T-helper 1 cell treated with Interleukin-12 subunit alpha and Interleukin-12 subunit beta and Interleukin-4 antibody, amounts not matched to agents 30 μg/mL and 1 μg/mL, for 36 hours (primary cell): ENCODE results near the gene RCAN1.
A peak's percentile ranks its signal among the peaks of the same experiment; 100 is the strongest.

Source experiments
- H3K27ac Mint-ChIP-seq: one replicate; pipeline ENCODE4 v1.8.0; 2021; ENCODE audit warnings: mild to moderate bottlenecking, mixed read lengths
- H3K27me3 Mint-ChIP-seq: one replicate; pipeline ENCODE4 v1.8.0; 2021; ENCODE audit warnings: low read depth, mixed read lengths
- H3K36me3 Mint-ChIP-seq: one replicate; pipeline ENCODE4 v1.8.0; 2021; ENCODE audit warnings: low read depth, mixed read lengths
- H3K4me1 Mint-ChIP-seq: one replicate; pipeline ENCODE4 v1.8.0; 2021; ENCODE audit warnings: low read depth, mixed read lengths
- H3K4me3 Mint-ChIP-seq: one replicate; pipeline ENCODE4 v1.8.0; 2021; ENCODE audit warnings: mild to moderate bottlenecking, moderate library complexity, mixed read lengths
- H3K9me3 Mint-ChIP-seq: one replicate; pipeline ENCODE4 v1.8.0; 2021; ENCODE audit warnings: mixed read lengths

Gene RCAN1

DNA sequence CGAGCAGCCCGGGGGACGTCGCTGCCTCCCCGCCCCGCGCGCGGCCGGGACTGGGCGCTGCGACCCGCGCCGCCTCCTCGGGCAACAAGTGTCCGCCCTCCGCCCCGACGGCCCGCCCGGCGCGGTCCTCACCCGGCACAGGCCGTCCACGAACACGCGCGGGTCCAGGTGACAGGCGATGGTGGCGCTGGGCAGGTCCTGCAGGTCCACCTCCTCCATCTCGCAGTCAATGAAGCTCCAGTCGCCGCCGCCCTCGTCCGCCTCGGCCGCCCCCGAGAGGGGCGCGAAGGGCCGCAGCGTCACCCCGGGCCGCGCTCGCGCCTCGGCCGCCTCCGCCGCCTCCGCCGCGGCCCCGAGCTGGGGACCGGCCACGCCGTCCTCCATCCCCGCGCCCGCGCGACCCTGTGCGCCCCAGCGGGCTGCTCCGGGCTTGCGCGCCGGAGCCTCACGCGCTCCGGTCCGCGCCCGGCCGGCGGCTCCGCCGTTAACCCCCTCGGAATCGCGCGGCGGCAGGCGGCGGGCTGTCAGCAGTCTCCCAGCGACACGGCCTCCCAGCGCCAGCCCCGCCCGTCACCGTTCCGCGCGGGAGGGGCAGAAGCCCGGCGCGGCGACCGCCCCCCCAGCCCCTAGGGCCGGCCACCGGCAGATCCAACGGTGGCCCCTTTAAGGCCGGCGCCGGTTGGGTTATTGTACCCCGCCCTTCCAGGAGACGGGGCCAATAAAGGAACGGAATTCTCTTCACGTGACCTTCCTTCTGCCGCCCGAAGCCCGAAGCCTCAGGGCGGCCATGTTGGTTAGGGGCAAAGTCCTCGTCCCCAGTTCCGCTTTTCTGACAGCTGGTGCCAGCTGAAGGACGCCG lies at the start of gene RCAN1:
Gene RCAN1, minus strand, starts transcription at position 486 of the 859 bp plus-strand sequence. Its CDS starts 102 bp downstream, at position 384.
- Mint-ChIP-seq H3K4me3 (peak within 1 kb of the TSS; percentile 85), H3K4me1 (peaks cover 23% of the 10 kb centered on the region), H3K27ac (peak within 1 kb of the TSS; percentile 74), H3K9me3 (no peaks in the 10 kb centered on the region), H3K36me3 (no peaks in the 10 kb centered on the region), H3K27me3 (peaks cover 21% of the 10 kb centered on the region)

- H3K27me3 Mint-ChIP-seq: peaks cover 46% of the 10 kb centered on the region
Measured at GRCh38 chr21:34661848-34662247, 46.9 kb upstream of the RCAN1 start.

GRCh38 chr21:34653522-34653921 lies 38.6 kb upstream of the RCAN1 start:
- peaks cover 6% of the 10 kb centered on the region for H3K4me1 Mint-ChIP-seq
- no peak overlapping the region for H3K27ac Mint-ChIP-seq
- no peaks in the 10 kb centered on the region for H3K36me3 Mint-ChIP-seq
- peaks cover 11% of the 10 kb centered on the region for H3K9me3 Mint-ChIP-seq
- H3K4me3 Mint-ChIP-seq: no peak overlapping the region
- peaks cover 49% of the 10 kb centered on the region for H3K27me3 Mint-ChIP-seq

More at GRCh38 chr21:34661848-34662247, 46.9 kb upstream of the RCAN1 start:
- Mint-ChIP-seq H3K9me3 (peaks cover 15% of the 10 kb centered on the region), H3K4me1 (no peaks in the 10 kb centered on the region), H3K4me3 (no peak overlapping the region), H3K36me3 (no peaks in the 10 kb centered on the region), H3K27ac (no peak overlapping the region)

GRCh38 chr21:34651642-34652041 lies 36.7 kb upstream of the RCAN1 start:
- Mint-ChIP-seq H3K4me1 (peaks cover 6% of the 10 kb centered on the region), H3K9me3 (peaks cover 11% of the 10 kb centered on the region), H3K27ac (no peak overlapping the region), H3K4me3 (no peak overlapping the region), H3K36me3 (no peaks in the 10 kb centered on the region), H3K27me3 (peaks cover 49% of the 10 kb centered on the region)

DNA sequence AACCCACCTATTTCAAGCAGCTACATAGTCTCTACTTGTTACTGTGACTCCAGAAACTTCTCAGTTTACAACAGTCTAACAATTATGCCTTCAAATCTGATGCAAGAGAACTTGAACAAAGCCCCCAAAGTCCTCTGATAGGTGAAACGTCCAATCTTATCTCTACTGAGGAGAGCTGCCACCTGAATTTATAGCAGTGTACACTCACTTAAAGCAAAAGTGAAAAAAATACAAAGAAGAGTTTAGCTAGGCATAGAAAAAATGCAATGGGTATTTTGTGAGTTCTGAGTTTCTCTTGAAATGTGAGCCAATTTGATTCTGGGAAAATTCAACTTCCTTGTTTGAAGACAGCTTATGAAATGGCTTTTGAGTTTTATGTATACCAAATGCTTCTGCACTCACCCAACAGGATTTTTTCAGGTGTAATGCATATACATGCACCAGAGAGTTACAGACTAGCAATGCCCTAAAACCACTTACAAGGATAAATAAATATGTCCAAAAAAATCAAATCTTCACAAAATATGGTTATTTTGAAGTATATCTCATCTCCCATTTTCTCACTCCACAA lies 36.0 kb upstream of the RCAN1 start:
- Mint-ChIP-seq H3K9me3 (peaks cover 11% of the 10 kb centered on the region), H3K27me3 (peaks cover 42% of the 10 kb centered on the region), H3K4me3 (no peak overlapping the region), H3K36me3 (no peaks in the 10 kb centered on the region), H3K4me1 (peaks cover 6% of the 10 kb centered on the region), H3K27ac (no peak overlapping the region)

- Mint-ChIP-seq H3K4me1 (peaks cover 6% of the 10 kb centered on the region), H3K4me3 (no peak overlapping the region), H3K9me3 (peaks cover 11% of the 10 kb centered on the region), H3K27me3 (peaks cover 38% of the 10 kb centered on the region), H3K27ac (no peak overlapping the region), H3K36me3 (no peaks in the 10 kb centered on the region)
Measured at GRCh38 chr21:34649400-34649799, 34.5 kb upstream of the RCAN1 start.

DNA sequence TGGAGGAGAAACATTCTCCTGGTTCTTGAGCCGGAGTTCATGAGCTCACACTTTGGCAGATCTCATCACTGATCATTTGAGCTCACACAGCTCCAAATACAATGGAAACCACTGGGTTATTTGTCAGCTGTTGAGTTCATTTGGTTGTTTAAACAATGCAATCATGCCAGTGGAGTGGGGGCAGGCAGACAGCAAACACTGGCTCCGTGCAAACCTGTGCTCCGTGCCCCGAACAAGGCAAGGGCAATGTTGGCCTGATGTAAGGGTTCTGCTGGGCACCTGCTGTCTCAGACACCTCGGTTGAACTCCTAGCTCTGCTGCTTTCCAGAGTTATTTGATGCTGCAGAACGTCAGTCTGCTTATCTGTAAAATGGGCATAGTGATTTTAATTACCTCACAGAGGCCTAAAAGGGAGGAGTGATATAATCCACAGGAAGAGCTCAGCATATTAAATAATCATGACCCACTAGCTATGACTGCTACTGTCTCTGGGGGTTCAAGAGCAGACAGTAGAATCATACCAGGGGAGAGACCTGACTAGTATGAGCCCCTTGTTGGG lies 33.9 kb upstream of the RCAN1 start:
- no peak overlapping the region for H3K27ac Mint-ChIP-seq
- H3K27me3 Mint-ChIP-seq: peaks cover 37% of the 10 kb centered on the region
- H3K4me3 Mint-ChIP-seq: no peak overlapping the region
- H3K4me1 Mint-ChIP-seq: peaks cover 6% of the 10 kb centered on the region
- H3K9me3 Mint-ChIP-seq: peaks cover 10% of the 10 kb centered on the region
- no peaks in the 10 kb centered on the region for H3K36me3 Mint-ChIP-seq

DNA sequence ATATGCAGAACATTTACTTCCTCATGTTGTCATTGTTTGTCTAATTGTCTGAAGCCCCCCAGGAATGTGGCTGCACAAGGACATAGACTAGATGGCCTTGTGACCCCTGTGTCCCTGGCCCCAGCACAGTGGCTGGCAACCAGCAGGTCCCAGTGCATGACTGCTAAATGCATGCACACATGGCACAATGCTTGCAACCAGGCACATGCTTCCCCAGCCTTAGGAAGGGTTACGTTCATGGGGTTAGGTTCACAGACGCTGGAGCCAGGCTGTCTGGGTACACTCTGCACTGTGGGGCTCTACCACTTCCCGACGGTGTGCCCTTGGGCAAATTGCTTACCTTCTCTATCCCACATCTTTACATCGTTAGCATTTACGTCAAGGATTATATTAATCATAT lies 32.6 kb upstream of the RCAN1 start:
- no peaks in the 10 kb centered on the region for H3K36me3 Mint-ChIP-seq
- H3K27ac Mint-ChIP-seq: no peak overlapping the region
- H3K4me1 Mint-ChIP-seq: peaks cover 6% of the 10 kb centered on the region
- H3K27me3 Mint-ChIP-seq: peaks cover 31% of the 10 kb centered on the region
- peaks cover 5% of the 10 kb centered on the region for H3K9me3 Mint-ChIP-seq
- no peak overlapping the region for H3K4me3 Mint-ChIP-seq

DNA sequence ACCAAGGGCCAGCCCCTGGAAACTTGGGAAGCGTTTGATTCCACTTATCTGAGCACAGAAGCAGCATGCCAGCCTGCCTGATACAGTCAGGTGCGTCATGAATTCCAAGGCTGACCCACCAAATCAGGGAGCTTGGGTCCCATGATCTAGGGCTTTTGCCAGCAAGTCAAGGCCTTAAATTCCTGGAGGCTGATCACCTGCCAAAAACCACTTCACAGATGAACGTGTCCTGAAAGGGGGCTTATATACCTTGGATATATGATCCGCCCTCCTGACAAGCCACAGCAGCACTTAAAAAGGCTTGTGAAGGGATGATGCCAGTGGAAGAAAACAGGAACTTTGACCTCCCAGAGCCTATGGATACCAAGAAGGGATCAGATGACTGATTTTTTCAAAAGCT lies 29.9 kb upstream of the RCAN1 start:
- peaks cover 17% of the 10 kb centered on the region for H3K4me1 Mint-ChIP-seq
- no peak overlapping the region for H3K27ac Mint-ChIP-seq
- H3K9me3 Mint-ChIP-seq: peaks cover 3% of the 10 kb centered on the region
- H3K36me3 Mint-ChIP-seq: peaks cover 3% of the 10 kb centered on the region
- peaks cover 21% of the 10 kb centered on the region for H3K27me3 Mint-ChIP-seq
- no peak overlapping the region for H3K4me3 Mint-ChIP-seq

DNA sequence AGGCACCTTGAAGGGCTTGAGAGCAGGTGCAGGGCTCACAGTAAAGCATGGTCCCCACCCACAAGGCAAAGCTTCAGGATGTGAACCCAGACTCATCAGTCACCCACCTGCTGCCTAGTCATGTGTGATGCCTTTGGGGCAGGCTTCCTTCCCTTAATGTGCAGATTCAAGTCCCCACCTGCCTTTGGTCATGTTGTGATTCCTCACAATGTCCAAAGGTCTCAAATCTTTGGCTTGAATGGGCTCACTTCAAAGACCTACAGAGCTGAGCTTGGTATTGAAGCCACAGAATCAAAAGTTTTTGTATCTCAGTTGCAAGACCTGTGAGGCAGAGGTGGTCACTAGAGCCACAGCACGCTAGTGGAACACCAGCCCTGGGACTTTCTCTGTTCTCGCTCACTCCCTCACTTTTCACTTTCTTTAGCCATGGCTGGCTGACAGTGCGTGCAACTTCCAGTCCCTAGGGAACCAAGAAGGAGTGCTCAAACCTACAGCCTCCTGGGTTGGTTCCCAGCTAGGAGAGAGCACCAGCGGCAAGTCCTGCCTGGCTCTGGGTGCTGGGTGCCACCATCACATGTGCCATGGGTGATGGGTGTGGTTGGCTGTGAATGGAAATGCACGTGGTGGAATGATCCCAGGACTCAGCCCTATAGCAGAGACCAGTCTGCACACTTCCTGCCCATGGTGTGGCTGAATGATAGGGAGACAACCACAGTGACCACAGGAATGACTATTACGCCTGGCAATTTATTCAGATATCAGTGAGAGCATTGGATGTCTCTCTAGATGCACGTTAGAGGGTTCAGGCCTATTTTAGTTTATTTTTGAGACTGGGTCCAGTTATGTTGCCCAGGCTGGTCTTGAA lies 27.5 kb upstream of the RCAN1 start:
- H3K36me3 Mint-ChIP-seq: peaks cover 7% of the 10 kb centered on the region
- peaks cover 21% of the 10 kb centered on the region for H3K4me1 Mint-ChIP-seq
- peaks cover 3% of the 10 kb centered on the region for H3K9me3 Mint-ChIP-seq
- peaks cover 7% of the 10 kb centered on the region for H3K27me3 Mint-ChIP-seq
- H3K4me3 Mint-ChIP-seq: no peak overlapping the region
- no peak overlapping the region for H3K27ac Mint-ChIP-seq

DNA sequence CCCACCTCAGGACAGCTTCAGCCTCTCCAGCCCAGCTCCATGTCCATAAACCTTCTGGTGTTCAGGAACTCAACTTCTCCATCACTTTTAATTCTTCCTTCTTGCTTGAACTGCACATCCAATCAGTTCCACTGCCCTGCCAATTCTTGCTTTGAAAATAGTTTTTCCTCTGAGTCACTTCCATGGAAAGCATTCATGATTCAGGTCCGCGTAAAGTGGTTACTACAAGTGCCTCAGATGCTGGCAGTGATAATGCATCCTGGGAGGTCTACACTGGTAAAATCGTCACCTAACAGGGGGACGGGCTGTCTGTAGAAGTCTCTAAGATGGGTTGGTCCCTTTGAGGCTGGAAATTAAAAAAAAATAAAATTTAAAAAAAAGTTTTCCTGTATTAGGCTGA lies 25.9 kb upstream of the RCAN1 start:
- Mint-ChIP-seq H3K9me3 (peaks cover 3% of the 10 kb centered on the region), H3K4me3 (peak overlapping the region; percentile 69), H3K27me3 (peaks cover 4% of the 10 kb centered on the region), H3K36me3 (peaks cover 7% of the 10 kb centered on the region), H3K4me1 (peaks cover 22% of the 10 kb centered on the region), H3K27ac (peak overlapping the region; percentile 86)

DNA sequence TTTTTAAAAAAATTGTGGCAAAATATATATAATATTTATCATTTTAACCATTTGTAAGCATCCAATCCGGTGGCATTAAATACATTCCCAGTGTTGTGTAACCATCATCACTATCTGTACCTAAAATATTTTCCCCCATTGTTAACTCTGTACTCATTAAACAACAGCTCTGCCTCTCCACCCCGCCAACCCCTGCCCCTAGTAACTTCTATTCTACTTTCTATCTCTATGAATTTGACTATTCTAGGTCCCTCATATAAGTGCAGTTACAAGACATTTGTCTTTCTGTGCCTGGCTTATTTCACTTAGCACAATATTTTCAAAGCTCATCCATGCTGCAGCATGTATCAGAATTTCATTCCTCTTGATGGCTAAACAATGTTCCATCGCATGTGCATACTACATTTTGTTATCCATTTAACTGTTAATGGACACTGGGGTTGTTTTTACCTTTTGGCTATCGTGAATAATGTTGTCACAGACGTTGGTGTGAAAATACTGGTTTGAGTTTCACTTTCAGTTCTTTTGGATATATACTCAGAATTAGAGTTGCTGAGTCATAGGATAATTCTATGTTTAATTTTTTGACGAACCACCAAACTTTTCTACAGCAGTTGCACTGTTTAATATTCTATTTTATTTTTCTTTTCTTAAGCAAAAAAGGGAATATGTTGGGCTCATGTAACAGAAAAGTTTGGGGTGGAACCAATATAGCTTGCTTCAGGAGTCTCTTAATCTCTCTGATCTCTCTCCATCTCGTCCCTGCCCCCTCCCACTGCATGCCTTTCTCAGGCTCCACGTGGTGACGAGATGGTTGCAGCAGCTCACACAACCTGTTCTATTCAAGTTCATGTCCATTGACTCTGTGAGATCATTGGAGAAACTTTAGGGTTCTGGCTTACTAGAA lies 25.2 kb upstream of the RCAN1 start:
- Mint-ChIP-seq H3K36me3 (peaks cover 7% of the 10 kb centered on the region), H3K4me1 (peaks cover 22% of the 10 kb centered on the region), H3K9me3 (peaks cover 3% of the 10 kb centered on the region), H3K4me3 (peak overlapping the region; percentile 69), H3K27ac (peak overlapping the region; percentile 86), H3K27me3 (peaks cover 2% of the 10 kb centered on the region)

DNA sequence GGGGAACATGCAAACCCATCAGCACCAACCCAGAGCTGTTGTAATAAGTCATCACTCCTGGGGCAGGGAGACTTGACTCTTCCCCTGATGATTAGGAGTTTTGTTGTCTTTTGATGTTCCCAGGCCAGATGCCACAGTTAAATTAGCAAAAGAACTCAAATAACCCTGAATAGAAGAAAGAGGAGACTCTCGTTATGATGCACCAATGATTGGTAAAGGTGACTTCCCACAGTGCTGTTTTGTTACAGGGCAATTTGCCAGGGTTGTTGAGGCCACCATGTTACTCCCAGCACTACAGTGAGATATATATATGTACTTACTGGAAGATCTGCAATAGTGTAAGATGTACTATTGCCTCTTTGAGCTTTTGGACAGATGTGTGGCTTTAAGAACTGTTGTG lies 24.3 kb upstream of the RCAN1 start:
- peaks cover 22% of the 10 kb centered on the region for H3K4me1 Mint-ChIP-seq
- H3K9me3 Mint-ChIP-seq: peaks cover 3% of the 10 kb centered on the region
- H3K4me3 Mint-ChIP-seq: no peak overlapping the region
- peaks cover 7% of the 10 kb centered on the region for H3K36me3 Mint-ChIP-seq
- peaks cover 7% of the 10 kb centered on the region for H3K27me3 Mint-ChIP-seq
- H3K27ac Mint-ChIP-seq: peak overlapping the region; percentile 21
